ACC112 (cell line): ENCODE results near the gene THRB.
"Not testable (repeated sequence)": the region's sequence is repeated elsewhere in the genome, so short reads cannot be mapped to it uniquely, and the experiment has no call there.

Experiments
- H2AFZ ChIP-seq: fragments of 200-600 bp; sonication (generic); one replicate; pipeline ENCODE4 v1.6.0; 2017; ENCODE audit warnings: antibody characterized with exemption, low read length; ENCODE audit not compliant: unreplicated experiment
- H3K27ac ChIP-seq: fragments of 200-600 bp; sonication (generic); 2 replicates; pipeline ENCODE4 v1.5.1; 2014; ENCODE audit warnings: low read depth, mild to moderate bottlenecking, antibody characterized with exemption, low read length, moderate library complexity
- H3K27me3 ChIP-seq: fragments of 200-600 bp; sonication (generic); 2 replicates; pipeline ENCODE4 v1.6.1; 2014; ENCODE audit warnings: mild to moderate bottlenecking, antibody characterized with exemption, low read length, moderate library complexity, mixed read lengths; ENCODE audit not compliant: insufficient read depth
- H3K36me3 ChIP-seq: fragments of 200-600 bp; sonication (generic); 2 replicates; pipeline ENCODE4 v1.6.1; 2016; ENCODE audit warnings: mild to moderate bottlenecking, antibody characterized with exemption, low read length, moderate library complexity, mixed read lengths; ENCODE audit not compliant: insufficient read depth
- H3K4me1 ChIP-seq: fragments of 200-600 bp; sonication (generic); one replicate; pipeline ENCODE4 v1.6.1; 2016; ENCODE audit warnings: low read length, mixed read lengths; ENCODE audit not compliant: insufficient read depth, unreplicated experiment, control insufficient read depth
- H3K4me3 ChIP-seq: fragments of 200-600 bp; sonication (generic); 2 replicates; pipeline ENCODE4 v1.5.1; 2014; ENCODE audit warnings: mild to moderate bottlenecking, low read depth, low read length
- H3K79me2 ChIP-seq: fragments of 200-600 bp; sonication (generic); one replicate; pipeline ENCODE4 v1.6.0; 2016; ENCODE audit warnings: low read length; ENCODE audit not compliant: control insufficient read depth, unreplicated experiment, insufficient read depth

Gene THRB

GRCh38 chr3:24426896-24427295 lies 67.8 kb downstream of the THRB start:
- H2AFZ ChIP-seq, result no peak overlapping the region
- no peak overlapping the region for H3K4me3 ChIP-seq
- no peak overlapping the region for H3K27ac ChIP-seq
- H3K79me2 ChIP-seq, result no peaks in the 10 kb centered on the region
- H3K36me3 ChIP-seq, result no peaks in the 10 kb centered on the region
- no peaks in the 10 kb centered on the region for H3K27me3 ChIP-seq
- no peaks in the 10 kb centered on the region for H3K4me1 ChIP-seq

GRCh38 chr3:24420829-24421228 lies 73.8 kb downstream of the THRB start:
- H3K79me2 ChIP-seq, H3K4me1 ChIP-seq, H3K4me3 ChIP-seq, H2AFZ ChIP-seq, H3K27me3 ChIP-seq, H3K27ac ChIP-seq, H3K36me3 ChIP-seq: not testable (repeated sequence)

GRCh38 chr3:24420224-24420623 lies 74.4 kb downstream of the THRB start:
- Histone ChIP-seq H3K27ac (no peak overlapping the region), H3K4me3 (no peak overlapping the region), H3K4me1 (no peaks in the 10 kb centered on the region), H3K36me3 (no peaks in the 10 kb centered on the region), H3K79me2 (no peaks in the 10 kb centered on the region), H3K27me3 (no peaks in the 10 kb centered on the region), H2AFZ (no peak overlapping the region)

GRCh38 chr3:24419067-24419791 lies 75.4 kb downstream of the THRB start:
- no peak overlapping the region for H2AFZ ChIP-seq
- no peak overlapping the region for H3K4me3 ChIP-seq
- no peaks in the 10 kb centered on the region for H3K79me2 ChIP-seq
- no peaks in the 10 kb centered on the region for H3K36me3 ChIP-seq
- no peaks in the 10 kb centered on the region for H3K27me3 ChIP-seq
- no peaks in the 10 kb centered on the region for H3K4me1 ChIP-seq
- H3K27ac ChIP-seq, result no peak overlapping the region

GRCh38 chr3:24417730-24418129 lies 76.9 kb downstream of the THRB start:
- no peak overlapping the region for H3K4me3 ChIP-seq
- H3K27ac ChIP-seq, result no peak overlapping the region
- H2AFZ ChIP-seq, result no peak overlapping the region
- no peaks in the 10 kb centered on the region for H3K36me3 ChIP-seq
- H3K79me2 ChIP-seq, result no peaks in the 10 kb centered on the region
- no peaks in the 10 kb centered on the region for H3K4me1 ChIP-seq
- no peaks in the 10 kb centered on the region for H3K27me3 ChIP-seq

- Histone ChIP-seq H3K4me3 (no peak overlapping the region), H2AFZ (no peak overlapping the region), H3K27ac (no peak overlapping the region), H3K27me3 (no peaks in the 10 kb centered on the region), H3K36me3 (no peaks in the 10 kb centered on the region), H3K4me1 (no peaks in the 10 kb centered on the region), H3K79me2 (no peaks in the 10 kb centered on the region)
Observed at GRCh38 chr3:24416224-24416623, 78.4 kb downstream of the THRB start.

GRCh38 chr3:24415824-24416223 lies 78.8 kb downstream of the THRB start:
- Histone ChIP-seq H3K79me2 (no peaks in the 10 kb centered on the region), H3K27me3 (no peaks in the 10 kb centered on the region), H3K27ac (no peak overlapping the region), H2AFZ (no peak overlapping the region), H3K4me1 (no peaks in the 10 kb centered on the region), H3K36me3 (no peaks in the 10 kb centered on the region), H3K4me3 (no peak overlapping the region)

- H3K79me2 ChIP-seq, H3K4me3 ChIP-seq, H3K27ac ChIP-seq, H3K27me3 ChIP-seq, H3K4me1 ChIP-seq, H3K36me3 ChIP-seq, H2AFZ ChIP-seq: not testable (repeated sequence)
Observed at GRCh38 chr3:24413662-24414061, 81.0 kb downstream of the THRB start.

GRCh38 chr3:24410860-24411259 lies 83.8 kb downstream of the THRB start:
- no peaks in the 10 kb centered on the region for H3K36me3 ChIP-seq
- H3K4me3 ChIP-seq, result no peak overlapping the region
- H2AFZ ChIP-seq, result no peak overlapping the region
- no peaks in the 10 kb centered on the region for H3K79me2 ChIP-seq
- no peaks in the 10 kb centered on the region for H3K27me3 ChIP-seq
- H3K27ac ChIP-seq, result no peak overlapping the region
- H3K4me1 ChIP-seq, result no peaks in the 10 kb centered on the region

- no peaks in the 10 kb centered on the region; the same call in 1 of the 2 replicates for H3K36me3 ChIP-seq
- no peak overlapping the region for H2AFZ ChIP-seq
- H3K27ac ChIP-seq, result no peak overlapping the region
- no peak overlapping the region for H3K4me3 ChIP-seq
- no peaks in the 10 kb centered on the region for H3K79me2 ChIP-seq
- H3K4me1 ChIP-seq, result no peaks in the 10 kb centered on the region
- no peaks in the 10 kb centered on the region for H3K27me3 ChIP-seq
Observed at GRCh38 chr3:24407980-24408680, 86.5 kb downstream of the THRB start.

GRCh38 chr3:24406900-24407299 lies 87.8 kb downstream of the THRB start:
- Histone ChIP-seq H3K79me2 (no peaks in the 10 kb centered on the region), H2AFZ (no peak overlapping the region), H3K36me3 (no peaks in the 10 kb centered on the region; the same call in 1 of the 2 replicates), H3K4me1 (no peaks in the 10 kb centered on the region), H3K27ac (no peak overlapping the region), H3K4me3 (no peak overlapping the region), H3K27me3 (no peaks in the 10 kb centered on the region)
